OCI-LY7 (cell line): ENCODE measurements around the gene PTPRO. TPM values are rescaled to one million over a fixed set of nuclear protein-coding genes. Genes with fewer than 3 reads are reported as not detected.
"Not testable (repeated sequence)": the region's sequence is repeated elsewhere in the genome, so short reads cannot be mapped to it uniquely, and the experiment has no call there.

Experiments
- BruUV-seq: library from RNA; stranded (reverse); fragments of 400-500 nt; replicated peaks from 2 replicates; lab custom pipeline; 2021; lab: Mats Ljungman, UMichigan
- CTCF ChIA-PET: fragments of 300-600 bp; sonication (Branson Sonifier 250); formaldehyde crosslinking; loops from one replicate; lab custom pipeline; 2022; ENCODE audit warnings: antibody characterized with exemption; ENCODE audit not compliant: unreplicated experiment; lab: Charles Lee
- POLR2A ChIA-PET: fragments of 300-600 bp; sonication (Branson Sonifier 250); formaldehyde crosslinking; loops from one replicate; lab custom pipeline; 2022; ENCODE audit warnings: antibody characterized with exemption; lab: Charles Lee
- DNase-seq: peaks from one replicate; pipeline ENCODE4 v3.0.0-alpha.2; 2015; ENCODE audit warnings: low spot score
- H2AFZ ChIP-seq: fragments of 200-600 bp; sonication (generic), shearing (Covaris generic); 2 replicates; pipeline ENCODE4 v1.6.1; 2014; ENCODE audit warnings: mild to moderate bottlenecking, antibody characterized with exemption, low read length, moderate library complexity
- H3K27ac ChIP-seq: fragments of 200-600 bp; sonication (generic); 2 replicates; pipeline ENCODE4 v1.5.1; 2014; ENCODE audit warnings: mixed run types, low read depth, mild to moderate bottlenecking, moderate library complexity, low read length, inconsistent platforms; ENCODE audit not compliant: poor library complexity, severe bottlenecking
- H3K36me3 ChIP-seq: fragments of 200-600 bp; sonication (generic); 2 replicates; pipeline ENCODE4 v1.6.1; 2014; ENCODE audit warnings: mild to moderate bottlenecking, antibody characterized with exemption, low read length, moderate library complexity, mixed read lengths; ENCODE audit not compliant: insufficient read depth
- H3K4me1 ChIP-seq: fragments of 200-600 bp; sonication (generic); 2 replicates; pipeline ENCODE4 v1.5.1; 2014; ENCODE audit warnings: mild to moderate bottlenecking, low read length; ENCODE audit not compliant: insufficient read depth, poor library complexity, severe bottlenecking
- H3K4me2 ChIP-seq: fragments of 200-600 bp; sonication (generic); 2 replicates; pipeline ENCODE4 v1.6.1; 2014; ENCODE audit warnings: mild to moderate bottlenecking, low read length
- H3K4me3 ChIP-seq: fragments of 200-600 bp; sonication (generic); 2 replicates; pipeline ENCODE4 v1.5.1; 2014; ENCODE audit warnings: mild to moderate bottlenecking, low read depth, low read length; ENCODE audit not compliant: poor library complexity, severe bottlenecking
- H3K79me2 ChIP-seq: fragments of 200-600 bp; sonication (generic); 2 replicates; pipeline ENCODE4 v1.6.1; 2016; ENCODE audit warnings: low read depth, mild to moderate bottlenecking, low read length, moderate library complexity, mixed read lengths; ENCODE audit not compliant: insufficient read depth
- H3K9me2 ChIP-seq: fragments of 200-600 bp; sonication (generic); 2 replicates; pipeline ENCODE4 v1.6.1; 2016; ENCODE audit warnings: mild to moderate bottlenecking, low read length, mixed read lengths; ENCODE audit not compliant: insufficient read depth
- H3K9me3 ChIP-seq: fragments of 200-600 bp; sonication (generic); 2 replicates; pipeline ENCODE4 v1.6.1; 2014; ENCODE audit warnings: mild to moderate bottlenecking, mixed run types, low read length, mixed read lengths
- H4K20me1 ChIP-seq: fragments of 200-600 bp; sonication (generic); 2 replicates; pipeline ENCODE4 v1.6.1; 2014; ENCODE audit warnings: mild to moderate bottlenecking, antibody characterized with exemption, low read length, moderate library complexity, mixed read lengths; ENCODE audit not compliant: insufficient read depth
- EZH2phosphoT487 ChIP-seq: fragments of 200-600 bp; sonication (generic); IDR thresholded peaks from 2 replicates; pipeline ENCODE4 v1.6.1; 2018; ENCODE audit warnings: low read depth, borderline replicate concordance, mild to moderate bottlenecking, mixed run types, antibody characterized with exemption, low read length, moderate library complexity, mixed read lengths
- intact Hi-C: fragments of 100-400 bp; cut with micrococcal nuclease; formaldehyde crosslinking; loops from one replicate; pipeline ENCODE4 v1.10.0; 2022; ENCODE audit not compliant: unreplicated experiment
- total RNA-seq, 2 experiments: library from RNA; depleted of rRNA in 1 of 2; stranded (reverse); fragments of >200 nt in 1 of 2; shearing (Covaris generic) in 1 of 2; gene quantifications; 2 replicates each; pipeline ENCODE4 v1.2.3, GENCODE V29; 2014 to 2022
- TF ChIP-seq, protein P1 (sequence below): fragments of 200-600 bp; sonication (generic); conservative IDR thresholded peaks from 2 replicates; pipeline ENCODE4 v1.5.1; 2014; ENCODE audit warnings: mild to moderate bottlenecking, antibody characterized with exemption, low read length, moderate library complexity, mixed read lengths

PTPRO gene
- total RNA-seq, 2 experiments from 2014 or later: 0.06 to 0.23 TPM

DNA sequence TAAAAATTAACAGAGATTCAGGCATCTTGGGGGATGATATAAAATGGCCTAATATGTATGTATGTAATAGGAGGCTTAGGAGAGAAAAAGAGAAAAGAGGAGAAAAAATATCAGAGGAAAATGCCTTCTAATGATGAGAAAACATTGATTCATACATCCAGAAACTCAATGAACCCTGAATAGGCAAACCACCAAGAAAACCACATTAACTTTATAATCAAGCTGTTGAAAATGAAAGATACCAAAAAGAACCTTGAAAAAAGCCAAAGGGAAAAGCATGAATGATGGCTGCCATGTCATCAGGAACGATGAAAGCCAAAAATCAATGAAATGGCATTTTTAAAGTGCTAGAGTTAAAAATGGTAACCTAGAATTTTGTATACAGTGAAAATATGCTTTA, 286.6 kb downstream of the PTPRO start:
- Histone ChIP-seq H3K9me3 (no peaks in the 10 kb centered on the region), H3K79me2 (no peaks in the 10 kb centered on the region), H4K20me1 (no peaks in the 10 kb centered on the region), H3K4me1 (no peaks in the 10 kb centered on the region), H3K4me2 (no peak overlapping the region), H3K4me3 (no peak overlapping the region), H3K36me3 (no peaks in the 10 kb centered on the region), H3K9me2 (no peaks in the 10 kb centered on the region), H2AFZ (no peak overlapping the region), H3K27ac (no peak overlapping the region)
- ChIA-PET CTCF (no interaction called here), POLR2A (interaction anchor here (0.6 kb wide), 2 partner anchors 10 to 85 kb away, joined by 4 read pairs; no protein-coding TSS in a partner anchor)
- no peak for DNase-seq
- TF ChIP-seq, protein P1, sequence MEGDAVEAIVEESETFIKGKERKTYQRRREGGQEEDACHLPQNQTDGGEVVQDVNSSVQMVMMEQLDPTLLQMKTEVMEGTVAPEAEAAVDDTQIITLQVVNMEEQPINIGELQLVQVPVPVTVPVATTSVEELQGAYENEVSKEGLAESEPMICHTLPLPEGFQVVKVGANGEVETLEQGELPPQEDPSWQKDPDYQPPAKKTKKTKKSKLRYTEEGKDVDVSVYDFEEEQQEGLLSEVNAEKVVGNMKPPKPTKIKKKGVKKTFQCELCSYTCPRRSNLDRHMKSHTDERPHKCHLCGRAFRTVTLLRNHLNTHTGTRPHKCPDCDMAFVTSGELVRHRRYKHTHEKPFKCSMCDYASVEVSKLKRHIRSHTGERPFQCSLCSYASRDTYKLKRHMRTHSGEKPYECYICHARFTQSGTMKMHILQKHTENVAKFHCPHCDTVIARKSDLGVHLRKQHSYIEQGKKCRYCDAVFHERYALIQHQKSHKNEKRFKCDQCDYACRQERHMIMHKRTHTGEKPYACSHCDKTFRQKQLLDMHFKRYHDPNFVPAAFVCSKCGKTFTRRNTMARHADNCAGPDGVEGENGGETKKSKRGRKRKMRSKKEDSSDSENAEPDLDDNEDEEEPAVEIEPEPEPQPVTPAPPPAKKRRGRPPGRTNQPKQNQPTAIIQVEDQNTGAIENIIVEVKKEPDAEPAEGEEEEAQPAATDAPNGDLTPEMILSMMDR: no peak
- no peak for TF ChIP-seq EZH2phosphoT487
- BruUV-seq: no TSS peak
- intact Hi-C loops: no loop called here

DNA sequence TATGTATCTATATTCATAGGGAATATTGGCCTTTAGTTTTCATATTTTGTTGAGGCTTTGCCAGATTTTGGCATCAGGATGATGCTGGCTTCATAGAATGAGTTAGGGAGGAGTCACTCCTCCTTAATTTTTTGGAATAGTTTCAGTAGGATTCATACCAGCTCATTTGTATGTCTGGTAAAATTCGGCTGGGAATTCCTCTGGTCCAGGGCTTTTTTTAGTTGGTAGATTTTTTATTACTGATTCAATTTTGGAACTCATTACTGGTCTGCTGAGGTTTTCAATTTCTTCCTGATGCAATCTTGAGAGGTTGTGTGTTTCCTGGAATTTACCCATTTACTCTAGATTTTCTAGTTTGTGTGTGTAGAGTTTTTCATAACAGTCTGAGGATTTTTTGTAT, 291.7 kb downstream of the PTPRO start:
- Histone ChIP-seq H3K4me1 (no peaks in the 10 kb centered on the region), H3K27ac (no peak overlapping the region), H3K36me3 (no peaks in the 10 kb centered on the region), H2AFZ (no peak overlapping the region), H3K4me2 (no peak overlapping the region), H3K79me2 (no peaks in the 10 kb centered on the region), H3K9me3 (no peaks in the 10 kb centered on the region), H3K9me2 (no peaks in the 10 kb centered on the region), H3K4me3 (no peak overlapping the region), H4K20me1 (no peaks in the 10 kb centered on the region)
- CTCF ChIA-PET: no interaction called here
- intact Hi-C loops: no loop called here
- TF ChIP-seq, protein P1: no peak
- TF ChIP-seq EZH2phosphoT487: no peak
- no TSS peak for BruUV-seq
- DNase-seq: no peak
- POLR2A ChIA-PET: no interaction called here

DNA sequence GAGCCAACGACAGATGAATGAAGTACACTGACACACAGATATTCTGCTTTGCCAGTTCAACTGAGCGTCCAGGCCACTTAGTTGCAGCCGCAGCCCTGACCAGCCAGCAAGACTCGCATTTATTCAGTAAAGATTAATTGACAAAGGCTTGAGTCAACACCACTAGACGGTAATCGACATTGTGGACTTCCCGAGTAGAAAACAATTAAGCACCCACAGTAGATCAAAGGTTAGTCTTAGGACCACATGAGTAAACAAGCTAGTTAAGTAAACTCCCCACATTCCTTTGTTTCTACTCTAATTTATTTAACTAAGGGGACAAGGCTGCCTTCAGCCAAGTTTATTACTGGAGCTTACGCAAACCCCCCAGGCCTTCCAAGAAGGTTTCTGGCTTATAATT, 294.2 kb downstream of the PTPRO start:
- DNase-seq, H3K27ac ChIP-seq, H3K4me3 ChIP-seq, H3K36me3 ChIP-seq, H2AFZ ChIP-seq, CTCF ChIA-PET, H3K4me2 ChIP-seq, intact Hi-C loops, H3K9me2 ChIP-seq, H3K4me1 ChIP-seq, H3K9me3 ChIP-seq, BruUV-seq, H3K79me2 ChIP-seq, H4K20me1 ChIP-seq, POLR2A ChIA-PET: not testable (repeated sequence)
